ENCODE results near the gene IL20RA. TPM values are rescaled to one million over a fixed set of nuclear protein-coding genes. Genes with fewer than 3 reads are reported as not detected.

IL20RA gene
- total and polyA plus RNA-seq, 2 of the 13 experiments (the other 11 are each of a cell fraction or from before 2014, with no cell fraction given): not detected

DNA sequence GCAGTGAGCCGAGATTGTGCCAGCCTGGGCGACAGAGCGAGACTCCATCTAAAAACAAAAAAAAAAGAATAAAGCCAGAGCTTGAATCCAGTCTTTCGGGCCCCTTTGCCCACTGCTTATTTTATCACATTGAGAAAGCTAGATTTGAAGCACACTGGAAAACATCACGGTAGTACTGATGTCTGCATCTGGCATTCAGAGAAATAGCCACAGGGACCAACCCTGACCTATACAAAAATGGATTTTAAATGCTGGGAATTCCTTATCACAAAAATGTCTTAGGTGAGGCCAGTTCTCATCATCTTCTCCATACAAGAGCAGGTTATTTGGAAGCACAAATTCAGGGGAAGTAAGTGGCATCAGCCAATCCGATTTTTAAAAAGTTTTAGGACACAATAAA lies 73.2 kb downstream of the IL20RA start:
- peaks cover 0 to 7% of the 10 kb centered on the region in 2 experiments; a peak in 1 of 5 replicates for H3K27me3 ChIP-seq (ENCODE audit: control insufficient read depth in 1 of 2, insufficient read depth in 2 of 2, low read length in 2 of 2)
- no peak overlapping the region for H3K9ac ChIP-seq (ENCODE audit: insufficient read depth, low read depth, low read length)
- WGBS (ENCODE audit: low lambda C conversion rate): 28% methylated on average over 6 of the region's 6 CpGs
- no peaks in the 10 kb centered on the region for H3K36me3 ChIP-seq (replicated peaks in 1 of 2; ENCODE audit: control insufficient read depth in 1 of 2, insufficient read depth in 2 of 2, low read length in 2 of 2)
- H3K9me3 ChIP-seq (ENCODE audit: low read length): no peaks in the 10 kb centered on the region
- intact Hi-C loops (cut with micrococcal nuclease; ENCODE audit: unreplicated experiment) (no loop called here), in situ Hi-C loops (cut with HindIII; ENCODE audit: extremely low pct_ligation_motif_present, low pct_unique_long_range_greater_than_20kb) (loop anchor here (25.0 kb wide), 1 partner anchor 666 kb away; no protein-coding TSS in a partner anchor)
- no TSS peak for BruUV-seq (replicated peaks)
- no peak for ATAC-seq
- H3K27ac ChIP-seq (ENCODE audit: extremely low read length, insufficient read depth, low read length): no peak overlapping the region
- no peak for FAIRE-seq
- CTCF ChIA-PET (ENCODE audit: low intra/inter-chr PET ratio, low total read pairs): no interaction called here
- no peaks in the 10 kb centered on the region for H3K79me2 ChIP-seq (ENCODE audit: insufficient read depth, low read length)
- H2AFZ ChIP-seq (ENCODE audit: low read length): no peak overlapping the region
- H3K4me3 ChIP-seq (replicated peaks in 1 of 3; ENCODE audit: insufficient read depth in 1 of 3, low read depth in 2 of 3, low read length in 3 of 3): no peak overlapping the region
- TF ChIP-seq DMAP1 (CRISPR knock-in tag; IDR thresholded peaks at IDR 0.05): no peak
- TF ChIP-seq ZNF282 (IDR thresholded peaks at IDR 0.05; ENCODE audit: partially characterized antibody): no peak
- no peak for TF ChIP-seq MED1 (CRISPR knock-in tag; IDR thresholded peaks at IDR 0.05)
- TF ChIP-seq ZMAT5 (CRISPR knock-in tag; IDR thresholded peaks at IDR 0.05; ENCODE audit: borderline replicate concordance, low read depth): no peak
- TF ChIP-seq KDM3A (CRISPR knock-in tag; IDR thresholded peaks at IDR 0.05; ENCODE audit: low read depth): no peak
- TF ChIP-seq SALL2 (CRISPR knock-in tag; IDR thresholded peaks at IDR 0.05): no peak
- no peak for TF ChIP-seq HMGXB3 (CRISPR knock-in tag; IDR thresholded peaks at IDR 0.05; ENCODE audit: borderline replicate concordance)
- no peak for DNase-seq (ENCODE audit: low spot score)
- H3K4me1 ChIP-seq (ENCODE audit: insufficient read depth, low read length): no peaks in the 10 kb centered on the region
- H3K4me2 ChIP-seq (ENCODE audit: low read depth, low read length): no peak overlapping the region
- POLR2A ChIA-PET: no interaction called here
- no peaks in the 10 kb centered on the region for H4K20me1 ChIP-seq (ENCODE audit: insufficient read depth, low read length)
